ENCODE results near the gene ATF7IP. TPM values are rescaled to one million over a fixed set of nuclear protein-coding genes. Genes with fewer than 3 reads are reported as not detected.

Gene ATF7IP
- total RNA-seq, 1 donor from 2014 or later = 46.4 TPM

GRCh38 chr12:14408208-14408607, 42.7 kb downstream of the ATF7IP start:
- no peak for TF ChIP-seq POLR2AphosphoS5 (IDR thresholded peaks at IDR 0.05; ENCODE audit: insufficient read depth in 1 of 2, low read depth in 1 of 2)
- TF ChIP-seq CTCF (IDR thresholded peaks at IDR 0.05) = no peak
- H3K9me3 ChIP-seq = no peaks in the 10 kb centered on the region
- no peaks in the 10 kb centered on the region for H3K27me3 ChIP-seq
- H3K4me1 ChIP-seq = peaks cover 49% of the 10 kb centered on the region
- H3K27ac ChIP-seq = no peak overlapping the region
- H3K4me3 ChIP-seq = no peak overlapping the region
- intact Hi-C loops (cut with DNase I) = no loop called here
- no peaks in the 10 kb centered on the region for H3K36me3 ChIP-seq
- DNase-seq (ENCODE audit: extremely low spot score in 2 of 2) = no peak

- no peak for DNase-seq (ENCODE audit: extremely low spot score in 2 of 2)
- no peaks in the 10 kb centered on the region for H3K36me3 ChIP-seq
- no peak overlapping the region for H3K4me3 ChIP-seq
- H3K4me1 ChIP-seq = peaks cover 43% of the 10 kb centered on the region
- no peaks in the 10 kb centered on the region for H3K9me3 ChIP-seq
- TF ChIP-seq POLR2AphosphoS5 (IDR thresholded peaks at IDR 0.05; ENCODE audit: insufficient read depth in 1 of 2, low read depth in 1 of 2) = no peak
- no peak for TF ChIP-seq CTCF (IDR thresholded peaks at IDR 0.05)
- TF ChIP-seq POLR2A (IDR thresholded peaks at IDR 0.05) = no peak
- H3K27me3 ChIP-seq = no peaks in the 10 kb centered on the region
- no peak overlapping the region for H3K27ac ChIP-seq
- intact Hi-C loops (cut with DNase I) = no loop called here
Measured at GRCh38 chr12:14410177-14410576, 44.7 kb downstream of the ATF7IP start.

- no peak for TF ChIP-seq POLR2A (IDR thresholded peaks at IDR 0.05)
- Histone ChIP-seq H3K36me3 (no peaks in the 10 kb centered on the region), H3K27ac (no peak overlapping the region), H3K4me1 (peaks cover 49% of the 10 kb centered on the region), H3K9me3 (no peaks in the 10 kb centered on the region), H3K27me3 (no peaks in the 10 kb centered on the region), H3K4me3 (no peak overlapping the region)
- no peak for DNase-seq (ENCODE audit: extremely low spot score in 2 of 2)
- intact Hi-C loops (cut with DNase I) = no loop called here
Measured at GRCh38 chr12:14410841-14411569, 45.5 kb downstream of the ATF7IP start.

GRCh38 chr12:14416658-14417057, 51.2 kb downstream of the ATF7IP start:
- Histone ChIP-seq H3K9me3 (no peaks in the 10 kb centered on the region), H3K27me3 (no peaks in the 10 kb centered on the region), H3K27ac (no peak overlapping the region), H3K4me1 (peaks cover 64% of the 10 kb centered on the region), H3K36me3 (no peaks in the 10 kb centered on the region), H3K4me3 (no peak overlapping the region)
- no peak for DNase-seq (ENCODE audit: extremely low spot score in 2 of 2)
- TF ChIP-seq POLR2AphosphoS5 (IDR thresholded peaks at IDR 0.05; ENCODE audit: insufficient read depth in 1 of 2, low read depth in 1 of 2) (peak in 1 of 2 donors; percentile 12), CTCF (IDR thresholded peaks at IDR 0.05) (no peak)
- intact Hi-C loops (cut with DNase I) = no loop called here

- Histone ChIP-seq H3K36me3 (no peaks in the 10 kb centered on the region), H3K27me3 (no peaks in the 10 kb centered on the region), H3K27ac (peak overlapping the region; percentile 6), H3K4me1 (peaks cover 57% of the 10 kb centered on the region), H3K9me3 (no peaks in the 10 kb centered on the region), H3K4me3 (no peak overlapping the region)
- DNase-seq (ENCODE audit: extremely low spot score in 2 of 2) = no peak
- TF ChIP-seq POLR2A (IDR thresholded peaks at IDR 0.05) (no peak), POLR2AphosphoS5 (IDR thresholded peaks at IDR 0.05; ENCODE audit: insufficient read depth in 1 of 2, low read depth in 1 of 2) (no peak), CTCF (IDR thresholded peaks at IDR 0.05) (no peak)
- intact Hi-C loops (cut with DNase I) = no loop called here
Measured at GRCh38 chr12:14417715-14418114, 52.2 kb downstream of the ATF7IP start.

Data from vagina (tissue), 2 donors.